Upper lobe of right lung (tissue), 1 donor: ENCODE results near the gene NVL. TPM values are rescaled to one million over a fixed set of nuclear protein-coding genes. Genes with fewer than 3 reads are reported as not detected.

Experiments used
- ATAC-seq: fragments of 200-7000 bp; cut with Tn5 transposase; one replicate; pipeline ENCODE4 v1.9.1; 2020; ENCODE audit warnings: mild to moderate bottlenecking, moderate library complexity
- DNase-seq: peaks from one replicate; pipeline ENCODE4 v3.0.0-alpha.2; 2020
- H3K27ac ChIP-seq: fragments of 200-600 bp; one replicate; pipeline ENCODE4 v1.8.0; 2022
- H3K27me3 ChIP-seq: fragments of 200-600 bp; one replicate; pipeline ENCODE4 v1.8.0; 2022; ENCODE audit warnings: mild to moderate bottlenecking
- H3K36me3 ChIP-seq: fragments of 200-600 bp; one replicate; pipeline ENCODE4 v1.8.0; 2022
- H3K4me1 ChIP-seq: fragments of 200-600 bp; one replicate; pipeline ENCODE4 v1.8.0; 2022
- H3K4me3 ChIP-seq: fragments of 200-600 bp; one replicate; pipeline ENCODE4 v1.8.0; 2022; ENCODE audit warnings: mild to moderate bottlenecking
- H3K9me3 ChIP-seq: fragments of 200-600 bp; one replicate; pipeline ENCODE4 v1.8.0; 2022
- intact Hi-C: fragments of 100-400 bp; cut with DNase I; formaldehyde crosslinking; loops from one replicate; pipeline ENCODE4 v1.11.0; 2022
- total RNA-seq: library from RNA; stranded (reverse); fragmentation: NEBNext Ultra II Directional; extraction: Animal tissue kit (Norgen Biotek cat#: 25700); gene quantifications from one replicate; pipeline ENCODE4 v1.2.1, GENCODE V29; 2021
- TF ChIP-seq, protein P1 (sequence below): fragments of 200-600 bp; IDR thresholded peaks from one replicate; pipeline ENCODE4 v1.8.0; 2022; ENCODE audit warnings: antibody characterized with exemption
- donor health status: DM: no; HTN: yes; CAD: no; lungs with severe emphysema.

Gene NVL
- total RNA-seq, 1 donor from 2014 or later, result 24.1 TPM

DNA sequence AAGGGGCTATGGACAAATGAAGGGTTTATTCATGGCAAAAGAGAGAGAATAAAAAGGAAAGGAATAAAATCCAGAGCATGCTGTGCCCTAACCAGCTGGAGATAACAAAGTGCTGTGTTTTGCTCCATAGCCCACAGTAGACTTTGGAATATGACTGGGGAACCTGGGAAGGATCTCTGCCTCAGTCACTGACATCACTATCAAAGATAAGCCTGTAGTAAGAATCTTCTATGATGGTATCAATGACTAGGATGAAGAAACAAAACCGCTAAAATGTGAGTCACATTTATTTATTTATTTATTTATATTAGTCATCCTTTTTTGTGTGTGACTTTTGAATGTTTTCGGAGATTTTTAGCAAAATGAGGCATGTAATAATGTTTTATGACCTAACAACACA lies 56.3 kb downstream of the NVL start:
- Histone ChIP-seq H3K27me3 (no peaks in the 10 kb centered on the region), H3K36me3 (peaks cover 48% of the 10 kb centered on the region), H3K4me1 (no peaks in the 10 kb centered on the region), H3K27ac (no peak overlapping the region), H3K4me3 (no peak overlapping the region), H3K9me3 (no peaks in the 10 kb centered on the region)
- DNase-seq (no peak), ATAC-seq (no peak)
- intact Hi-C loops, result no loop called here
- TF ChIP-seq, protein P1, sequence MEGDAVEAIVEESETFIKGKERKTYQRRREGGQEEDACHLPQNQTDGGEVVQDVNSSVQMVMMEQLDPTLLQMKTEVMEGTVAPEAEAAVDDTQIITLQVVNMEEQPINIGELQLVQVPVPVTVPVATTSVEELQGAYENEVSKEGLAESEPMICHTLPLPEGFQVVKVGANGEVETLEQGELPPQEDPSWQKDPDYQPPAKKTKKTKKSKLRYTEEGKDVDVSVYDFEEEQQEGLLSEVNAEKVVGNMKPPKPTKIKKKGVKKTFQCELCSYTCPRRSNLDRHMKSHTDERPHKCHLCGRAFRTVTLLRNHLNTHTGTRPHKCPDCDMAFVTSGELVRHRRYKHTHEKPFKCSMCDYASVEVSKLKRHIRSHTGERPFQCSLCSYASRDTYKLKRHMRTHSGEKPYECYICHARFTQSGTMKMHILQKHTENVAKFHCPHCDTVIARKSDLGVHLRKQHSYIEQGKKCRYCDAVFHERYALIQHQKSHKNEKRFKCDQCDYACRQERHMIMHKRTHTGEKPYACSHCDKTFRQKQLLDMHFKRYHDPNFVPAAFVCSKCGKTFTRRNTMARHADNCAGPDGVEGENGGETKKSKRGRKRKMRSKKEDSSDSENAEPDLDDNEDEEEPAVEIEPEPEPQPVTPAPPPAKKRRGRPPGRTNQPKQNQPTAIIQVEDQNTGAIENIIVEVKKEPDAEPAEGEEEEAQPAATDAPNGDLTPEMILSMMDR, result no peak

DNA sequence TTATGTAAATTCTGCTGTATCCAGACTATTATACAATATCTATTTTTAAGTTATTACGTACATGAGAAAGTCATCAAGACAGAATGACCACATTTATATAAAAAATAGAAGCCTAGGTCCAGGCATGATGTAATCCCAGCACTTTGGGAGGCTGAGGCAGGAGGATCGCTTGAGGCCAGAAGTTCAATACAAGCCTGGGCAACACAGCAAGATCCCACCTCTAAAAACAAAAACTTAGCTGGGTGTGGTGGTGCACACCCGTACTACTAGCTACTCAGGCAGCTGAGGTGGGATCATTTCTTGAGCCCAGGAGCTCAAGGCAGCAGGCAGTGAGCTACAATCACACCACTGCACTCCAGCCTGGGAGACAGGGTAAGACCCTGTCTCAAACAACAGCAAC lies 58.9 kb downstream of the NVL start:
- H3K27me3 ChIP-seq, result no peaks in the 10 kb centered on the region
- intact Hi-C loops, result no loop called here

DNA sequence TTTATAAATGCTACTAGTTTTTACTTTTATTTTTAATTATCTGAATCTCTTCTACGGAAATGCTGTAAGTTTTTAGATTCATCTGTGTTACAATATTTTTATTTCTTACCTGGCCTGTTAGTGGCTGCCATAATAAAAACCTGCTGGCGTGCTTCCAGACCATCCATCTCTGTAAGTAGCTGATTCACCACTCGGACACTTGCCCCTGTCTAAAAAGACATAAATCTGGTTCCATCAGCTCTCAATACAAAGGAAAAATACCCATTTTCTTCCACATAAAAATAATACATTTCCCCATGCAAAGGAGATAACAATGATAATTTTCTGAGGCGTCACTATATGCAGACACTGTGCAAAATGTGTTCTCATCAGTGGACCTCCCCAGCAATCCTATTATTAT lies 62.0 kb downstream of the NVL start:
- TF ChIP-seq, protein P1, result no peak
- no peak overlapping the region for H3K4me3 ChIP-seq
- H3K9me3 ChIP-seq, result no peaks in the 10 kb centered on the region
- no peaks in the 10 kb centered on the region for H3K27me3 ChIP-seq
- H3K27ac ChIP-seq, result no peak overlapping the region
- ATAC-seq (no peak), DNase-seq (no peak)
- H3K4me1 ChIP-seq, result no peaks in the 10 kb centered on the region
- peaks cover 42% of the 10 kb centered on the region for H3K36me3 ChIP-seq
- intact Hi-C loops, result no loop called here

More for the DNA sequence above, 58.9 kb downstream of the NVL start:
- DNase-seq (no peak), ATAC-seq (no peak)
- TF ChIP-seq, protein P1, result no peak
- no peaks in the 10 kb centered on the region for H3K9me3 ChIP-seq
- no peaks in the 10 kb centered on the region for H3K4me1 ChIP-seq
- no peak overlapping the region for H3K4me3 ChIP-seq
- no peak overlapping the region for H3K27ac ChIP-seq
- peaks cover 63% of the 10 kb centered on the region for H3K36me3 ChIP-seq

DNA sequence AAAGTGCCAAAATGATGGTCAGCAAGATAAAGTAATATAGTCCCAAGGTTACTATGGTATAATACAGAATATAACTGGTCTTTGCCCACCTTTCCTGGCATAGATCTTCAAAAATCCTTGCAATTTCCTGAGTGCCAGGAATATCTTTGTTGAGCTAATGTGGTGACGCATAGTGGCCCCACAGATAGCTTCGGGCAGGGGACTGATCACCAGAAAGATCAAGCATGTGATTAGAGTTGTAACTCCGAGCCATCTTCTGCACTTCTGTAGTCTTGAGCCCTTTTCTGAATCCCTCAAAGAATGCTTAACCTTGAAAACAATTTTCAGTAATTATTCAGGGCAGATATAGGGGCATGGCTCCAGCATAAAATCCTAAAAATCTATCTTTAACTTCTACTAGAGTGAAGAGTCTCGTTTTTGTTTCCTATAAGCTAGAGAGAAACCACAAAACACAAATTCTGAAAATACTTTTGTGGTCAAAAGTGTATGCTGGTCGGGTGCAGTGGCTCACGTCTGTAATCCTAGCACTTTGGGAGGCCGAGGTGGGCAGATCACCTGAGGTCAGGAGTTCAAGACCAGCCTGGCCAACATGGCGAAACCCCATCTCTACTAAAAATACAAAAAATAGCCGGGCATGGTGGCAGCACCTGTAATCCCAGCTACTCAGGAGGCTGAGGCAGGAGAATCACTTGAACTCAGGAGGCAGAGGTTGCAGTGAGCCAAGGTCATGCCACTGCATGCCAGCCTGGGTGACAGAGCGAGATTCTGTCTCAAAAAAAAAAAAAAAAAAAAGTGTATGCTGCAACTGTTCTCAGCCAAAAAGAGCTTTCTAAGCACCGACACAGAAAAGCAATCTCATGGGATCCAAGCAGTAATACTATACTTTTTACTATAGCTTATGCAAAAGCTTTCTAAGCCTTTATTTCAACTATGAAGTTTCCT lies 62.8 kb downstream of the NVL start:
- TF ChIP-seq, protein P1, result no peak
- peaks cover 42% of the 10 kb centered on the region for H3K36me3 ChIP-seq
- no peaks in the 10 kb centered on the region for H3K27me3 ChIP-seq
- H3K4me1 ChIP-seq, result no peaks in the 10 kb centered on the region
- no peaks in the 10 kb centered on the region for H3K9me3 ChIP-seq
- ATAC-seq (no peak), DNase-seq (no peak)
- H3K4me3 ChIP-seq, result no peak overlapping the region
- H3K27ac ChIP-seq, result no peak overlapping the region
- intact Hi-C loops, result no loop called here

GRCh38 chr1:224266105-224266914 lies 63.7 kb downstream of the NVL start:
- H3K27me3 ChIP-seq, result no peaks in the 10 kb centered on the region
- no peak overlapping the region for H3K4me3 ChIP-seq
- H3K9me3 ChIP-seq, result no peaks in the 10 kb centered on the region
- no peak overlapping the region for H3K27ac ChIP-seq
- TF ChIP-seq, protein P1, result no peak
- intact Hi-C loops, result no loop called here
- peaks cover 35% of the 10 kb centered on the region for H3K36me3 ChIP-seq
- no peaks in the 10 kb centered on the region for H3K4me1 ChIP-seq
- no peak for DNase-seq
- no peak for ATAC-seq
